ENCODE measurements around the gene ATP6AP1. TPM values are rescaled to one million over a fixed set of nuclear protein-coding genes. Genes with fewer than 3 reads are reported as not detected.

ATP6AP1 gene
- polyA plus RNA-seq, 2 donors, result 40.3 to 65.8 TPM

- H3K9me3 ChIP-seq (ENCODE audit: control insufficient read depth in 2 of 2, insufficient read depth in 1 of 2, low read depth in 1 of 2, low read length in 1 of 2), result peaks cover 0 to 2% of the 10 kb centered on the region in 2 donors
- no peak overlapping the region for H3K4me3 ChIP-seq (ENCODE audit: low read depth in 1 of 2, low read length in 2 of 2)
- no peak overlapping the region for H3K27ac ChIP-seq (ENCODE audit: low read depth in 2 of 2, low read length in 1 of 2)
- peaks cover 0 to 26% of the 10 kb centered on the region in 2 donors for H3K36me3 ChIP-seq (ENCODE audit: control insufficient read depth in 2 of 2, insufficient read depth in 2 of 2, low read length in 1 of 2)
- 78 to 82% methylated on average over 7 of the region's 7 CpGs for WGBS, 2 donors
- no peaks in the 10 kb centered on the region for H3K4me1 ChIP-seq (ENCODE audit: control insufficient read depth in 2 of 2, insufficient read depth in 2 of 2, low read length in 1 of 2)
- H3K27me3 ChIP-seq (ENCODE audit: control insufficient read depth in 1 of 2, insufficient read depth in 2 of 2, low read length in 2 of 2), result no peaks in the 10 kb centered on the region
Measured at GRCh38 chrX:154473683-154474082, 45.2 kb downstream of the ATP6AP1 start.

GRCh38 chrX:154476821-154477220 lies 48.3 kb downstream of the ATP6AP1 start:
- peaks cover 0 to 2% of the 10 kb centered on the region in 2 donors for H3K9me3 ChIP-seq (ENCODE audit: control insufficient read depth in 2 of 2, insufficient read depth in 1 of 2, low read depth in 1 of 2, low read length in 1 of 2)
- WGBS, 2 donors, result 77% methylated on average over 8 of the region's 8 CpGs

GRCh38 chrX:154477891-154478477 lies 49.5 kb downstream of the ATP6AP1 start:
- Histone ChIP-seq H3K4me3 (ENCODE audit: low read depth in 1 of 2, low read length in 2 of 2) (peak overlapping the region; percentile 37 to 56), H3K27me3 (ENCODE audit: control insufficient read depth in 1 of 2, insufficient read depth in 2 of 2, low read length in 2 of 2) (no peaks in the 10 kb centered on the region), H3K4me1 (ENCODE audit: control insufficient read depth in 2 of 2, insufficient read depth in 2 of 2, low read length in 1 of 2) (no peaks in the 10 kb centered on the region), H3K9me3 (ENCODE audit: control insufficient read depth in 2 of 2, insufficient read depth in 1 of 2, low read depth in 1 of 2, low read length in 1 of 2) (peaks cover 0 to 2% of the 10 kb centered on the region in 2 donors), H3K36me3 (ENCODE audit: control insufficient read depth in 2 of 2, insufficient read depth in 2 of 2, low read length in 1 of 2) (peaks cover 0 to 2% of the 10 kb centered on the region in 2 donors), H3K27ac (ENCODE audit: low read depth in 2 of 2, low read length in 1 of 2) (peak overlapping the region; percentile 27 to 54)
- 54 to 73% methylated on average over 24 of the region's 24 CpGs for WGBS, 2 donors

More at GRCh38 chrX:154476821-154477220, 48.3 kb downstream of the ATP6AP1 start:
- H3K27me3 ChIP-seq (ENCODE audit: control insufficient read depth in 1 of 2, insufficient read depth in 2 of 2, low read length in 2 of 2), result no peaks in the 10 kb centered on the region
- no peak overlapping the region for H3K4me3 ChIP-seq (ENCODE audit: low read depth in 1 of 2, low read length in 2 of 2)
- H3K27ac ChIP-seq (ENCODE audit: low read depth in 2 of 2, low read length in 1 of 2), result no peak overlapping the region
- H3K4me1 ChIP-seq (ENCODE audit: control insufficient read depth in 2 of 2, insufficient read depth in 2 of 2, low read length in 1 of 2), result no peaks in the 10 kb centered on the region
- H3K36me3 ChIP-seq (ENCODE audit: control insufficient read depth in 2 of 2, insufficient read depth in 2 of 2, low read length in 1 of 2), result peaks cover 0 to 2% of the 10 kb centered on the region in 2 donors

- H3K4me3 ChIP-seq (ENCODE audit: low read depth in 1 of 2, low read length in 2 of 2), result peak within 1 kb of the TSS; percentile 37 to 56
- H3K36me3 ChIP-seq (ENCODE audit: control insufficient read depth in 2 of 2, insufficient read depth in 2 of 2, low read length in 1 of 2), result no peaks in the 10 kb centered on the region
- H3K27me3 ChIP-seq (ENCODE audit: control insufficient read depth in 1 of 2, insufficient read depth in 2 of 2, low read length in 2 of 2), result no peaks in the 10 kb centered on the region
- WGBS, 2 donors, result 4 to 40% methylated on average over 85 of the region's 85 CpGs
- H3K4me1 ChIP-seq (ENCODE audit: control insufficient read depth in 2 of 2, insufficient read depth in 2 of 2, low read length in 1 of 2), result no peaks in the 10 kb centered on the region
- H3K27ac ChIP-seq (ENCODE audit: low read depth in 2 of 2, low read length in 1 of 2), result peak within 1 kb of the TSS; percentile 66 to 83
- H3K9me3 ChIP-seq (ENCODE audit: control insufficient read depth in 2 of 2, insufficient read depth in 1 of 2, low read depth in 1 of 2, low read length in 1 of 2), result peaks cover 0 to 2% of the 10 kb centered on the region in 2 donors
Measured at GRCh38 chrX:154478728-154479622, 50.5 kb downstream of the ATP6AP1 start, which contains the start of gene LAGE3. TSS of gene LAGE3 (minus strand) at chrX:154479281. CDS start at chrX:154478915, 366 bp downstream.

- Histone ChIP-seq H3K36me3 (ENCODE audit: control insufficient read depth in 2 of 2, insufficient read depth in 2 of 2, low read length in 1 of 2) (peaks cover 0 to 3% of the 10 kb centered on the region in 2 donors), H3K4me3 (ENCODE audit: low read depth in 1 of 2, low read length in 2 of 2) (no peak overlapping the region), H3K27ac (ENCODE audit: low read depth in 2 of 2, low read length in 1 of 2) (no peak overlapping the region), H3K27me3 (ENCODE audit: control insufficient read depth in 1 of 2, insufficient read depth in 2 of 2, low read length in 2 of 2) (no peaks in the 10 kb centered on the region), H3K9me3 (ENCODE audit: control insufficient read depth in 2 of 2, insufficient read depth in 1 of 2, low read depth in 1 of 2, low read length in 1 of 2) (peaks cover 0 to 2% of the 10 kb centered on the region in 2 donors), H3K4me1 (ENCODE audit: control insufficient read depth in 2 of 2, insufficient read depth in 2 of 2, low read length in 1 of 2) (peaks cover 5 to 12% of the 10 kb centered on the region in 2 donors)
- WGBS, 2 donors, result 94 to 95% methylated on average over 5 of the region's 5 CpGs
Measured at GRCh38 chrX:154481195-154481594, 52.7 kb downstream of the ATP6AP1 start.

- Histone ChIP-seq H3K4me3 (ENCODE audit: low read depth in 1 of 2, low read length in 2 of 2) (no peak overlapping the region), H3K27ac (ENCODE audit: low read depth in 2 of 2, low read length in 1 of 2) (no peak overlapping the region), H3K27me3 (ENCODE audit: control insufficient read depth in 1 of 2, insufficient read depth in 2 of 2, low read length in 2 of 2) (no peaks in the 10 kb centered on the region), H3K4me1 (ENCODE audit: control insufficient read depth in 2 of 2, insufficient read depth in 2 of 2, low read length in 1 of 2) (peaks cover 5 to 12% of the 10 kb centered on the region in 2 donors), H3K36me3 (ENCODE audit: control insufficient read depth in 2 of 2, insufficient read depth in 2 of 2, low read length in 1 of 2) (peaks cover 0 to 3% of the 10 kb centered on the region in 2 donors), H3K9me3 (ENCODE audit: control insufficient read depth in 2 of 2, insufficient read depth in 1 of 2, low read depth in 1 of 2, low read length in 1 of 2) (peaks cover 0 to 6% of the 10 kb centered on the region in 2 donors)
- WGBS, 2 donors, result 81 to 82% methylated on average over 14 of the region's 14 CpGs
Measured at GRCh38 chrX:154481911-154482601, 53.6 kb downstream of the ATP6AP1 start.

- peaks cover 0 to 6% of the 10 kb centered on the region in 2 donors for H3K9me3 ChIP-seq (ENCODE audit: control insufficient read depth in 2 of 2, insufficient read depth in 1 of 2, low read depth in 1 of 2, low read length in 1 of 2)
- no peak overlapping the region for H3K4me3 ChIP-seq (ENCODE audit: low read depth in 1 of 2, low read length in 2 of 2)
- H3K27ac ChIP-seq (ENCODE audit: low read depth in 2 of 2, low read length in 1 of 2), result no peak overlapping the region
- 60 to 65% methylated on average over 7 of the region's 7 CpGs for WGBS, 2 donors
- no peaks in the 10 kb centered on the region for H3K27me3 ChIP-seq (ENCODE audit: control insufficient read depth in 1 of 2, insufficient read depth in 2 of 2, low read length in 2 of 2)
- H3K36me3 ChIP-seq (ENCODE audit: control insufficient read depth in 2 of 2, insufficient read depth in 2 of 2, low read length in 1 of 2), result peaks cover 0 to 3% of the 10 kb centered on the region in 2 donors
- H3K4me1 ChIP-seq (ENCODE audit: control insufficient read depth in 2 of 2, insufficient read depth in 2 of 2, low read length in 1 of 2), result peaks cover 5 to 12% of the 10 kb centered on the region in 2 donors
Measured at GRCh38 chrX:154482786-154483185, 54.3 kb downstream of the ATP6AP1 start.

GRCh38 chrX:154483325-154483724 lies 54.8 kb downstream of the ATP6AP1 start:
- H3K27ac ChIP-seq (ENCODE audit: low read depth in 2 of 2, low read length in 1 of 2), result no peak overlapping the region
- peaks cover 5 to 12% of the 10 kb centered on the region in 2 donors for H3K4me1 ChIP-seq (ENCODE audit: control insufficient read depth in 2 of 2, insufficient read depth in 2 of 2, low read length in 1 of 2)
- no peak overlapping the region for H3K4me3 ChIP-seq (ENCODE audit: low read depth in 1 of 2, low read length in 2 of 2)
- H3K9me3 ChIP-seq (ENCODE audit: control insufficient read depth in 2 of 2, insufficient read depth in 1 of 2, low read depth in 1 of 2, low read length in 1 of 2), result peaks cover 0 to 6% of the 10 kb centered on the region in 2 donors
- WGBS, 2 donors, result 84 to 88% methylated on average over 7 of the region's 7 CpGs
- H3K36me3 ChIP-seq (ENCODE audit: control insufficient read depth in 2 of 2, insufficient read depth in 2 of 2, low read length in 1 of 2), result peaks cover 0 to 9% of the 10 kb centered on the region in 2 donors
- no peaks in the 10 kb centered on the region for H3K27me3 ChIP-seq (ENCODE audit: control insufficient read depth in 1 of 2, insufficient read depth in 2 of 2, low read length in 2 of 2)
